PFSK-1 (cell line): ENCODE measurements around the gene SDF4.

Source experiments
- POLR2AphosphoS5 ChIP-seq: IDR thresholded peaks from 2 replicates; pipeline ENCODE4 v1.6.1; 2012; ENCODE audit warnings: low read depth, mild to moderate bottlenecking, control low read depth, low read length, moderate library complexity
- REST ChIP-seq, 2 experiments: IDR thresholded peaks; 2 replicates each; pipeline versions ENCODE4 v1.6.1 to v1.8.0; 2011 to 2012; ENCODE audit warnings: low read depth in 2 of 2, low read length in 2 of 2, control low read depth in 1 of 2, inconsistent platforms in 1 of 2, mild to moderate bottlenecking in 1 of 2, moderate library complexity in 1 of 2; ENCODE audit not compliant: insufficient read depth in 1 of 2
- SIN3A ChIP-seq: IDR thresholded peaks from 2 replicates; pipeline ENCODE4 v1.6.1; 2012; ENCODE audit warnings: mild to moderate bottlenecking, low read length, moderate library complexity, borderline replicate concordance; ENCODE audit not compliant: insufficient read depth
- TAF1 ChIP-seq: IDR thresholded peaks from 2 replicates; pipeline ENCODE4 v1.6.1; 2012; ENCODE audit warnings: low read length, control low read depth, borderline replicate concordance; ENCODE audit not compliant: insufficient read depth

- TF ChIP-seq POLR2AphosphoS5 = no peak
- TF ChIP-seq SIN3A = no peak
- TF ChIP-seq TAF1 = no peak
- TF ChIP-seq REST (IDR thresholded peaks at IDR 0.05; ENCODE audit: insufficient read depth in 1 of 2, low read depth in 2 of 2, low read length in 2 of 2) = no peak
These were observed 13.1 kb downstream of the SDF4 start for GRCh38 chr1:1218524-1219200.
